GM03348 (cell line): Measurements from ENCODE around the gene TIPARP.
A peak's percentile ranks its signal among the peaks of the same experiment; 100 is the strongest.
"Not testable (repeated sequence)": the region's sequence is repeated elsewhere in the genome, so short reads cannot be mapped to it uniquely, and the experiment has no call there.

Experiments
- DNase-seq: peaks from one replicate; pipeline ENCODE4 v3.0.0; 2012; ENCODE audit warnings: low spot score

The TIPARP gene

DNA sequence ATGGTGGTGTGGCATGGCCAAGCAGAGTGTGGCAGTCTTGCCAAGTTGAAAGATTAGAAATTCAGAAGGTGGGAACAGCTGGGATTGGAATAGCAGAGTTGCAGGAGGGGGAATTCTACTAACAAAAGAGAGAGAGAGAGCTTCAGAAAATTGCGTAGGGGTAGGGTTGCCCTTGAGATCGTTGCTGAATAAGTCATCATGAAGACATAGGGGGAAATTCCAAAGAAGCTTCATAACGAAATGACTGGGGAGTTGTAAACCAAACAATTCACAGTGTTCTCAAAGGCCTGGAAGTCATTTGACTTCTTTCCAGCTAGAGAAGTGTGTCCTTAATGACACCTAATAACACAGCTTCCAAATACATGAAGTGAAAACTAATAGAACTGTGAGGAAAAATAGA is 26.3 kb upstream of the TIPARP start:
- DNase-seq = no peak

DNA sequence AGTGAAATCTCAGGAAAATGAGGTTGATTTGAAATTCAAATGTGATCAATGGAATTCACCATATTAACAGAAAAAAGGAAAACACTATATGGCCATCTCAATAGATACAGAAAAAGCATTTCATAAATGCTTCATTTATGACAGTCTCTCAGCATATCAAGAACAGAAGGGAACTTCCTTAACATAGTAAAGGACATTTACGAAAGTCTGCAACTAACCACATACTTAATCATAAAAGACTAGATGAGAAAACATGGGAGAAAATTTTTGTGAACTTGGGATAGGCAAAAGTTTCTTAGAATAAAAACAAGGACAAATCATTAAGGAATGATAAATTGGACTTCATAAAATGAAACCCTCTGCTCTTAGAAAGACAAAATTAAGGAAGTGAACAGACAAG is 24.7 kb upstream of the TIPARP start:
- DNase-seq = no peak

DNA sequence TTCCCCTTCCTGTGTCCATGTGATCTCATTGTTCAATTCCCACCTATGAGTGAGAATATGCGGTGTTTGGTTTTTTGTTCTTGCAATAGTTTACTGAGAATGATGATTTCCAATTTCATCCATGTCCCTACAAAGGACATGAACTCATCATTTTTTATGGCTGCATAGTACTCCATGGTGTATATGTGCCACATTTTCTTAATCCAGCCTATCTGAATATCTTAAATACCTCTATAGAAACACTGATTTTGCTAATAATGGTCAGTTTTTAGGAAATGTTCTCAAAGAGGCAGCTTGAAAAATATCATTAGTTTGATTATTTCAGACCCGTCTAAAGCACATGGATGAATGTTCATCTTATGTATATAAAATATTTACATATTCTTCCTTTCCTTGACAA is 21.7 kb upstream of the TIPARP start:
- DNase-seq = not testable (repeated sequence)

DNA sequence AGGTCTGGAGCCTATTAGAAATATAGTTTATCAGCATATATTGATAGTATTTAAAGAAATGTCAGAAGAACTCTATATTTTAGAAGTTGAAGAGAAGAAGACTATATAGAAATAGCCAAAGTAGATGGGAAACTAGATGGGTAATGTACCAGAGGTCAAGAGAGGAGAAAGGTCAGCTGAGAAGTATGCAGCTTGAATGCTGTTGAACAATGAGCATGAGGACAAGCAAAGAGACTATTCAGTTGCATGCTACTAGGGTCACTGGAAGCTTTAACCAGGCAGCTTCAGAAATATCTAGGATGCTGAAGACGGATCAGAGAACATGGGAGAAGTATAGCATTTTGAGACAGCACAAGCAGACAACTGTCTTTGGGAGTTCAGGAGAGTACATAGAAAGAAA is 19.6 kb upstream of the TIPARP start:
- no peak for DNase-seq

DNA sequence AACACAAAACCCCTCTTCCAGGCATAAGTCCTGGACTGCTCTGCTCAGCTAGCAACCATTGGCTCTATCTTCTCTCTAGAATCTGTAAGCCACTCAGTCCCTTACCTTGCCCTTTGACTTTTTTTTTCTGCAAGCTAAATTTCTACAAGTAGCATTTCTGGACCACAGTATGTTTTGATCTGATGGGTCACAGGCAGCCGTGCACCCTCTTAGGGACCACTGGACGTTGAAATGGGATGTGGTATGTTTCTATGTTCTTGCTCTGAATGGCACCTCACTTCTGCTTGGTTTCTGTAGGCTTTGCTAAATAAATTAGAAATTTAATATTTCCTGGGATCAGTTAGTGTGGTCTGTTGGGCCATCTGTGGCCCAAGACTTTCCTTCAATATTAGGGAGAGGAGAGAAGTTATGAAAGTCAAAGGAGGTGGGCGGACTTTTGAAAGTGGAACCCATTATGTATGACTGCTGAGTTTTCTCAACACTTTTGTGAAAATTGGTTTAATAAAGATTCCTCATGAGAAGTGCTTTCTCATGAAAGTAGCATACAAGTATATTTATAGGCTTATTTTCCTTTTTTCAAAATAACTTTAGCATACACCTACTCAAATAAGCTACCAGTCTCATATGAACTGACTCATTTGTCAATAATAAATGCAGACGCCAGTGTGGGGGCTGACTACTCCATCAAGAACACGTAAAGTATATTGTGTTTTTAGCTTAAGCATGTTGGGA is 18.4 kb upstream of the TIPARP start:
- no peak for DNase-seq

DNA sequence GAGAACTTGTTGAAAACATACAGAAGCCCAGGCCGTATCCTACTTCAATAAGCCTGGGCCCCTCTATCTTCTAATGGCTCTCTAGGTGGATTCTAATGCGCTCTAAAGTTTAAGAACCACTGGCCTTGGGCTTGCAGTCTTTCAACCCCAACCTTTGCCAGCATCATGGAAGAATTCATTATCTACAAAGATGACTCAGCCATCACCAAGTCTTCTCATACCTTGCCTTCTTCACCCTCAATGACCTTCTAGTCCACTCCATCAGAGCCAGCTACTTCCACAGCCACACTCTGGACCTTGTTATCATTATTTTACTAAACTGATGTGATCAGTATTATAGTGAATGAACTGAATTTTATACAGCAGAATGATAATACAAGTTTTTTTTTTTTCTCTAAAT is 16.9 kb upstream of the TIPARP start:
- DNase-seq = no peak

DNA sequence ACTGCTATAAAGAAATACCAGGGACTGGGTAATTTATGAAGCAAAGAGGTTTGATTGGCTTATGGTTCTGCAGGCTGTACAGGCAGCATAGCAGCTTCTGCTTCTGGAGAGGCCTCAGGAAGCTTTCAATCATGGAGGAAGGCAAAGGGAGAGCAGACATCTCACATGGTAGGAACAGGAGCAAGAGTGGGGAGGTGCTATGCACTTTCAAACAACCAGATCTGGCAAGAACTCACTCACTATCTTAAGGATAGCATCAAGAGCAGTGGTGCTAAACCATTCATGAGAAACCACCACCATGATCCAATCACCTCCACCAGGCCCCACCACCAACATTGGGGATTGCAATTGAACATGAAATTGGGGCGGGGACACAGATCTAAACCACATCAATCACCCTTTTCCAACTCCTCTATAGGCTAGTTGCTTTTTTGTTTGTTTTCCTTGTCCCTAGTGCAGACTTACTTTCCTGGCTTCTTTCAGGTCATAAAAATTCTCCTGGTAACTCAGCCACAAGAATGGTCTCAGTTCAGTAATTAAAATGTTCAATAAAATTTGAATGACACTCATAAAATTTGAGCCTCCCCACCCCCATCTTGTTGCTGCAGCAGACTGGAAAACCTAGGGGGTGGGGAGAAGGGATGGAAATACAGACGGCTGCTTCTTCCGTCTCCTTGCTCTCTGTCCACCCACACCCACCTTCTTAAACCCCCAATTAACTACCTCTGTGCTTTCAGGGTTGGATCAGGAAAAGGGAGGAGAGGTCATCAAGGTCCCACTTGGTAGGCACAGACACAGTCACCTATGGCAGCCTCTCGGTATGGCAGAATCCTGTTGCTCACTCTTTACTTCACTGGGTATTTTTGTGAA is 16.3 kb upstream of the TIPARP start:
- no peak for DNase-seq

DNA sequence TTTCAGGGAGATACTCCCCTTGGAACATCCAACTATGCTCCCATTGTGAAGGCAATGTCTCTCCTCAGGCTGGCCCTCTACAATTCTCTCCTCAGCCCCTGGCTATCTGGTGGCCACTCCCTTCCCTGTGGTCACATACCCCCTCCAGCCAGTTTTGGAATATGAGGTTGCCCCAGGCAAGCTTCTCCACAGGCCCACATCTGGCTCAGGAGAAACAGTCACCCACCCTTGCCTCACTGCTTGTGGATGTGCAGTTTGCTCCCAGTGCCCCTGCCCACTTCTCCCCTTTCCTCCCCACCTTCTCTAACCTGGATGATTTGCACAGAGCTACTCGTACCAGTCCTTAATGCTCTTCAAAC is 15.7 kb upstream of the TIPARP start:
- DNase-seq = no peak

DNA sequence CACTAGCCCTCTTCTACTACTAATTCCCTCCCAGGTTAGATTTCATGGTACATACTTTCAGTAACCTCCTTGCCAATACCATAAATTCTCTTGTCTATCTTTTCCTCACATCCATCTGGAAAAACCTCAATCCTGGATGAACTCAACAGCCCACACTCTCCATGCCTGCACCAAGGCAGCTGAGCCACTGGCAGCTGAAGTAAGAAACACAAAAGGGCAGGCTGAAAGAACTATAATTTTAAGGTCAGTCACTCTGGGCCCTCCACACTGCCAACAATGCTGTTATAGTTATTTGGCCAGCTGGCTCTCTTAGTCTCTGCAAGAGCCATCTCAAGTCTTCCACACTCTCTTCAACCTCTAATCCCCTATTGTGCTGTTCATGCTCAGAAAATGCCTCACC is 15.1 kb upstream of the TIPARP start:
- no peak for DNase-seq

DNA sequence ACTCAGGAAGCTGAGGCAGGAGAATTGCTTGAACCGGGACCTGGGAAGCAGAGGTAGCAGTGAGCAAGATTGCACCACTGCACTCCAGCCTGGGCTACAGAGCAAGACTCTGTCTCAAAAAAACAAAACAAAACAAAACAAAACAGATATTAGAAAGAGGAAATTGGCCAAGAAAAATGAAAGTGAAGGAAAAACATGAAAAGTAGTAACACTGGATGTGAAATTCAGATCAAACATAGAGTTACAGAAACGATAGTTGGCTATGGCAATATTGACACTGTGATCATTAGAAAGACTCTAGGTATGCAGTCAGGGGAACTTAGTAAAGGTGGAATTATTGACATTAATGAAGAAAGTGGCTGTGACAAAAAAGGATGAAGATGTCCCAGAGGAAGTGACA is 13.2 kb upstream of the TIPARP start:
- no peak for DNase-seq

DNA sequence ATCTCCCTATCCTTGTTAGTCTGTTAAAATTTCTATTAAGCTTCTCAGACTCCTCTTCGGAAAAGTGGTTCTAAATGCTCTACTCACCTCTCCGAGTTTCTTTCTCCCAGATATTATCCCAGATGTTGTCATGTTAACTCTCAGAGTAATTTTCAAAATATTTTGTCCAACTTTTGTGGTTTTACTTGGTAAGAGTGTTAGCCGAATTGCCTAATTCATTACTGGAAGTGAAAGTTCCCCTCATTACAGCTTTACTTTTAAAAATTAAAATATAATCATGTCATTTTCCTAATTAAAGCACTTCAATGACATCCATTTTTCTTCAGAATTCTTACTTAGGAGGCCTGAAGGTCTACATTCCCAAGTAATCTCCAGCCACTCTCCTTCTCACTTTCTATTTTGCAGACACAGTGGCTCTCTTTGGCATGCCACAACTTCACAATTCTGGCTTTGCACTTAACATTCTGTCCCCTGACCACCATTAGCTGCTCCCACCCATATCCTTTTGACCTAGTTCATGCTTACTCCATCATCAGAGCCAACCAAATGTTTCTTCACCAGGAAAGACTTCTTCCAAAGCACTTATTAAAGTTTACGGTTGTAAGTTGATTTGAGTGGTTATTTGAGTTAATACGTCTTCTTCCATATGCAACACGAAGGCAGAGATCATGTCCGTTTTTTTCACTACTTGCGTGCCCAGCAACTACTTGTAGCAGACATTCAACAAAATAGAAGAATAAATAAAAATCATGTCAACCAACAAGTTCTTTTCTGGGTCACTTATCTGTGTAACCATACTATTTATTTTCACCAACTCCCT is 10.2 kb upstream of the TIPARP start:
- DNase-seq = no peak

DNA sequence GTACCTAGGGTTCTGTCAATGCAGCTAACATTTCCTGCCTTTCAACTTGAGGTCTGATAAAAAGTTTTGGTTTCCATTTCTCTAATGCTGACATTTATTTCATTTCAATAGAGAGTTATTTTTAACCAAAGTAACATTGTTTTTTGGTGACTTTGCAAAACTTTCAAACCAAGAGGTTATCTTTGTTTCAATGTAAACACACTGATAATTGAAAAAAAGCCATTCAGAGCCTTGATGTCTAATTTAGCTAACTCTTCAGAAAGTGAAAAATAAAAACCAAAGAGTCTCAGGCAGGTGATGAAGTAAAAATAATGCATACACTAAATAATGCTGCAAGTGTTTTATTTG is 9.6 kb upstream of the TIPARP start:
- no peak for DNase-seq

DNA sequence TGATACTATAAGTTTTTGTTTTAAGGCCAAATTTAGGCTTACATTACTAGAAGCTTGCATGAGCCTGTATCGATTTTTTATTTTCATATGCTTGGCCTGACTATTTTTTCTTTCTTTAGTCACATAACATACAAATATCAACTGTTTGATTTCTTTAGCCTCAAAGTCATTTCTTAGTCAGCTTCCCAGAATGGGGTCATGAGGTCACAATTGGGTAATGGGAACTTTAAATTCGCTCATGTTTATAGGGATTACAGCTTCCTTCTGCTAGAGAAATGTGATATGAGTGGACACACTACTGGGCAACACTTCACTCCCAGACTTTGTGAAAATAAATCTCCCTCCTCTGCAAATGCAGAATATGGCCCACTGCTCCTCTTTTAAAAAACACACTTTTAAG is 9.1 kb upstream of the TIPARP start:
- DNase-seq = no peak

DNA sequence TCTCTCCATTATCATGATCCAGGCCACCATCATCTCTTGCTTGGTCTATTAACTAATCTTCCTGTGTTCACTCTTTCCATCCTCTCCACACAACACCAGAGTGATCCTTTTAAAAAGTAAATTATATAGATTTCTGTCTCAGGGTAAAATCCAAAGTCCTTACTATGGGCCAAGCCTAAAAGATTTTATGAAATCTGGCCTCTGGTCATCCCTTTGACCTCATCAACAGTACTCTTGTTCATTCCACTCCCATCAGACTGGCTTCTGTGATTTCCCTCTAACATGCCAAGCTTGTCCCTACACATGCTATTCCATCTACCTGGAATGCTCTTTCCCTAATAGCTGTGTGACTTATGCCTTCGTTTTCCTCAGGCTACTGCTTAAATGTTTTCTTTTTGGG is 8.3 kb upstream of the TIPARP start:
- DNase-seq = no peak

DNA sequence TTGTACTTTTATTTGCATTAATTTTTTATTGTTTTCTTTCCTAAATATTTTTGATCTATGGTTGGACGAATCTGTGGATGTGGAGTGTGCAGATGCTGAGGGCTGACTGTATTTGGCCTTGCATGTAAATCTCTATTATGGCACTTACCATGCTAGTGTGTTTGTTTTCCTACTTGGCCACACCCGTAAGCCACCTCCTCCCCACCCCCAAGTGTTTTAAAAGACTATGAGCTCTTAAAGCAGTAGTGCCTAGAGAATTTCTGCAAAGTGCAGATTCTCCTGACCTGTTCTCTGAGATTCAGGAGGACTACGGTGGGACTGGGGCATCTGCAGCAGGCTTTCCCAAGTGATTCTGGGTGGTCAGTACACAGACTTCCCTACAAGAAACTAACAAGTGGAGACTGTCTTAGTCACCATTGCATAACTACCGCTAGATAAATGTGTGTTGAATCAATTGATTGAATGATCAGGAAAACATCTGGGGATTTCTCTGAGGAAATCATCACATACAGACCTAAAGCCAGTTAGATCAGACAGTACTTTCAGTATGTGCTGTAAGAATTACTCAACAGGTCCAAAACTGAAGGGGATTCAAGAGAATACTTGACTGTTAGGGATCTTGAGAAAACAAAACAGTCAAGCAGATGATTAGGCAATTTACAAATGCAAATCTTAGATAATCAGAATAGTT is 6.2 kb upstream of the TIPARP start:
- peak; percentile 18 for DNase-seq

DNA sequence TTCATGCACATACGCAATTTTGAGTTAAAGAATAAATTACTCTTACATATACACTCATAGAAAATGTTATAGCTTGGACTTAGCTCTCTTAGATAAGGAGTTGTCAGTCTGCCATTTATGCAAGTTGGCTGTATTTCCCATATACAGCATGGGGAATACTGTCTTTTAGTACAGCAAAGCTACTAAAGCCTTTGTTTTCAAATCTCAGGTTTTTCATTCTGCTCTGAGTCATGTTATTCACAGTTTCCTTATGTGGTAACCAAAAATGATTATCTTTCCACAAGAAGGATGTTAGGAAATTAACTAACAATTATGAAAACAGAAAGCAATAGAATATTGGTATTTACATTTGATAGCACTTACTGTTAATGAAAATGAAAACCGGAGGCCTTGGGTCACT is 4.3 kb upstream of the TIPARP start:
- no peak for DNase-seq

DNA sequence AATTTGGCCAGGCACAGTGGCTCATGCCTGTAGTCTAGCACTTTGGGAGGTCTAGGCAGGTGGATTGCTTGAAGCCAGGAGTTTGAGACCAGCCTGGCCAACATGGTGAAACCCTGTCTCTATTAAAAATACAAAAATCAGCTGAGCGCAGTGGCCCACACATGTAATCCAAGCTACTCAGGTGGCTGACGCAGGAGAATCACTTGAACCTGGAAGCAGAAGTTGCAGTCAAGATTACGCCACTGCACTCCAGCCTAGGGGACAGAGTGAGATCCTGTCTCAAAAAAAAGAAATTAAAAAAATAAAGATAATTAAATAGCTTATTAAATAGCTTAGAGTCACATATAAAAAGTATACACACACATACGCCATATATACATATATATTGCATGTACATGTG is 3.7 kb upstream of the TIPARP start:
- DNase-seq = no peak

DNA sequence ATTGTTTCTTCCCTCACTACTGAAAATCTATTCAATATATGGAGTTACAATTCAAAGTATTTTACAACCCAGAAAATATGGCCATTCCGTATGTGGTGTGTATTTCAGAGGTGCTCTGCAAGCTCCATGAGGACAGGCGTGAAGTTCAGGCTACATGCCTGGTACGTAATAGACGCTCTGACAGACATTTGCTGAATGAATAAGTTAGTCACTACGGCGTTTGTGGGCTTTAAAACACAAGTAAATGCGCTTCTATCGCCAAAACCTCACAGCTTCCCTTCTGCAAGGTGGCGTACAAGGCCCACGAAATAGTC is 701 bp upstream of the TIPARP start:
- DNase-seq = no peak

DNA sequence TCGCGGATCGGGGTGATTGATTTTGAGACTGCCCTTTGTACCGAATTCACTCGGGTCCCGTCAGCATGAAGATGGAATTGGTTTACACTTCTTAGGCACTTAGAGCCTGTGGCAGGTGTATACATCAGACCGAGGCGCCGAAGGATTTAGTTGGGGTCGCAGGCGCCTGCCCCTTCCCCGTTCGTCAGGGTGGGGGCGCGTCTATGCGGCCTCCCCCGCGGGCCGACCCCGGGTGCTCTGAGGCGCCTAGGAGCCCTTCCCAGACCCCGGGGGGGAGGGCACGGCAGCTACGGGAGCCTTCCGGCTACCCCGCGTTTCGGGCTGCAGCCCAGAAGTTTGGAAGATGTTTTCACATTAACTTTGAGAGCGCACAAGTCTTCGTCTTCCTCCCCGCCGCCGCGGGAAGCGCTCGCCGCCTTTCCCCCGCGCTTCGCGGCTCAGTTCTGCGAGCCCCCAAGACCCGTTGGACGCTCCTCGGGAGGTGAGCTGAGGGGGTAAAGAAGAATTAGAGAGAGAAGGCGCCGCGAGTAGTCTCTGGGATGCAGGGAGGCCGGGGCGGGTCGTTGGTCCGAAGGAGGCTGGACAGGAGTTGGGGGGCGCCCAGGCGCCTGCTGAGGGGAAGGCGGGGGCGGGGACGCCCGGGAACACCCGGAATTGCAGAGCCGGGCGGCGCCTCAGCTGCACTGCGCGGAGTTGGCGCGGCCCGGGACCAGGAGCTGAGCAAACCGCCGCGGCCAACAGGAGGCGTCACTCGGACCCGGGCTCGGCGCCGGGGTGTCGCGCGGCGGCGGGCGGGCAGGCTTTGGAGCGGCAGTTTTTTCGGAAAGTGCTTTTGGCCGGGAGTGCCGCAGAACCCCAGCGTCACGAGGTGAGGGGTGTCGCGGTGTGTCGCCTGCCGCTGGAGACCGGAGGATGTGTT is 780 bp downstream of the TIPARP start:
- peak; percentile 63 for DNase-seq

DNA sequence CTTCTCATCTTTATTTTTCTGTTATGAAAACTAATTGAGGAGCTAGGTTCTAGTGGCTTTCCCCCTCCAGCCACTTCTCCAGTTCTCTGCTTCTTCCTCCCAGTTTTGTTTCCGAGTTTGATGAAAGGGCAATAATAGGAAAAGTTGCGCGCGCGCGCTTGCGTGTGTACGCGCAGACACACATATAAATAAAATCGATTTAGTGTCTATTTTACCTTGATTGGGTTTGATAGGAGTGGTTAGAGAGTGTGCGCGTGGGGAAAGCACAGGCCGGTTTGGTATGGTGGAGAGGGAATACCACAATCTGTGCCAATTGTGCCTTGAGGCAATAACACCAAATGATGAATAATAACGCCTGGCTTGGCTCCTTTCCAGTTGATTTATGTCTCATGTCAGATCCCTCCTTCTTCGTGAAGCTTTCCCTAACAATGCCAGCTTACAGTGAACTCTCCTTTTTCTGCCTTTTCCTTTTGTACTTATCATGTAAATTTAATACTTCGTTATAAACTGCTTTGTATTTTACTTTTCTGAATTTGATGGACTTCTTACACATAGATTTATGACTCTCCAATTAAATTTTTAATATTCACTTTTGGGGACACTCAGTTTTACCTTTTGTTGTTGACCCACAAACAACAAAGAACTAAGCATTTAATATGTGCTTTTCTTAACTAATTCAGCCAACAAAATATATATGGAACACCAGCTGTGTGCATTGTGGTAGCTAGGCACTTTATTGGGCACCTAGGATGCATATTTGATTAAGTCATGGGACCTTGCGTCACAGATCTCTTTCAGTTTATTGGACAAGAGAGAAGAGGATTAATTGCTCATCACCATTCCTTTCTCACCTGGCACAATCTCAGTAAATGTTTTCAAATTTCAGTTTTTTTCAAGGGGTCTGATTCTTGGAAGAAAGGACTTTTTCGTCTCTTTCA is 1.7 kb downstream of the TIPARP start:
- peak; percentile 52 for DNase-seq
